H1 (cell line): ENCODE measurements around the gene IFNA2. TPM values are rescaled to one million over a fixed set of nuclear protein-coding genes. Genes with fewer than 3 reads are reported as not detected.

Experiments used
- CTCF ChIA-PET: fragments of 300-600 bp; sonication (Branson Sonifier 250); formaldehyde crosslinking; loops from one replicate; lab custom pipeline; 2021; ENCODE audit not compliant: partially characterized antibody; lab: Charles Lee
- POLR2A ChIA-PET: fragments of 300-600 bp; sonication (Branson Sonifier 250); formaldehyde crosslinking; loops from one replicate; lab custom pipeline; 2021; ENCODE audit warnings: inconsistent platforms; ENCODE audit not compliant: partially characterized antibody; lab: Charles Lee
- DNase-seq, 2 experiments: peaks; one replicate each; pipeline versions ENCODE4 v3.0.0 to v3.0.0-alpha.2; 2010 to 2022; ENCODE audit warnings: low spot score in 2 of 2, low read depth in 1 of 2, mixed read lengths in 1 of 2
- FAIRE-seq: peaks from 2 replicates; lab custom pipeline; 2011; peaks lifted over from hg19 to GRCh38; lab: Jason Lieb, UNC
- H2AFZ ChIP-seq: 2 replicates; pipeline ENCODE4 v1.8.1; 2012; ENCODE audit warnings: low read length, inconsistent platforms
- H2AK5ac ChIP-seq: 2 replicates; pipeline ENCODE4 v1.6.1; 2013; ENCODE audit warnings: low read depth, low read length
- H2BK120ac ChIP-seq: replicated peaks from 2 replicates; pipeline ENCODE3; 2013; ENCODE audit warnings: low read depth, low read length, inconsistent platforms
- H2BK12ac ChIP-seq: 2 replicates; pipeline ENCODE4 v1.6.1; 2013; ENCODE audit warnings: low read depth, low read length
- H2BK15ac ChIP-seq: 2 replicates; pipeline ENCODE4 v1.6.1; 2013; ENCODE audit warnings: low read length
- H2BK20ac ChIP-seq: 2 replicates; pipeline ENCODE4 v1.6.1; 2013; ENCODE audit warnings: low read length
- H2BK5ac ChIP-seq: 2 replicates; pipeline ENCODE4 v1.6.1; 2013; ENCODE audit warnings: low read depth, low read length
- H3K14ac ChIP-seq: 2 replicates; pipeline ENCODE4 v1.6.1; 2013; ENCODE audit warnings: inconsistent platforms; ENCODE audit not compliant: insufficient read length
- H3K18ac ChIP-seq: 2 replicates; pipeline ENCODE4 v1.6.1; 2013; ENCODE audit warnings: low read length; ENCODE audit errors: extremely low read depth
- H3K23ac ChIP-seq: 2 replicates; pipeline ENCODE4 v1.6.1; 2013; ENCODE audit warnings: inconsistent platforms; ENCODE audit not compliant: insufficient read length
- H3K23me2 ChIP-seq: 2 replicates; pipeline ENCODE4 v1.6.1; 2013; ENCODE audit warnings: low read depth, low read length
- H3K27ac ChIP-seq: 2 replicates; pipeline ENCODE4 v1.6.1; 2011; ENCODE audit warnings: low read depth, low read length, inconsistent platforms
- H3K27me3 ChIP-seq, 4 experiments: replicated peaks in 1 of 4; 1 replicate in 1 of 4; 2 replicates in 3 of 4; pipeline versions ENCODE4 v1.6.1 to v1.8.1; 2011 to 2013; ENCODE audit warnings: low read length in 3 of 4, mild to moderate bottlenecking in 3 of 4, inconsistent platforms in 2 of 4, mixed read lengths in 2 of 4, moderate library complexity in 1 of 4; ENCODE audit not compliant: control insufficient read depth in 3 of 4, insufficient read depth in 3 of 4; ENCODE audit errors: extremely low read depth in 1 of 4
- H3K36me3 ChIP-seq, 4 experiments: 2 replicates each; pipeline versions ENCODE4 v1.6.1 to v1.8.1; 2011 to 2013; ENCODE audit warnings: mild to moderate bottlenecking in 4 of 4, low read length in 3 of 4, moderate library complexity in 2 of 4, control low read depth in 1 of 4, inconsistent platforms in 1 of 4; ENCODE audit not compliant: insufficient read depth in 4 of 4, control insufficient read depth in 2 of 4
- H3K4ac ChIP-seq: replicated peaks from 2 replicates; pipeline ENCODE3; 2013; ENCODE audit warnings: low read length, low read depth, mixed read lengths, inconsistent platforms; ENCODE audit not compliant: insufficient read length
- H3K4me1 ChIP-seq, 4 experiments: replicated peaks in 1 of 4; 1 replicate in 1 of 4; 2 replicates in 3 of 4; pipeline versions ENCODE4 v1.6.1 to v1.8.1; 2011 to 2013; ENCODE audit warnings: low read length in 3 of 4, inconsistent platforms in 2 of 4, mixed read lengths in 1 of 4; ENCODE audit not compliant: insufficient read depth in 4 of 4, control insufficient read depth in 3 of 4
- H3K4me2 ChIP-seq, 2 experiments: 2 replicates each; pipeline versions ENCODE4 v1.6.1 to v1.8.1; 2011 to 2013; ENCODE audit warnings: low read depth in 2 of 2, low read length in 2 of 2, control low read depth in 1 of 2, inconsistent platforms in 1 of 2, mild to moderate bottlenecking in 1 of 2; ENCODE audit not compliant: insufficient read depth in 1 of 2
- H3K4me3 ChIP-seq, 4 experiments: fragments of 200-600, 300-600 bp in 1 of 4; sonication (generic), shearing (Covaris generic), sonication (Bioruptor Twin) in 1 of 4; 2 replicates each; pipeline versions ENCODE4 v1.5.1 to v1.8.1; 2011 to 2016; ENCODE audit warnings: low read length in 4 of 4, low read depth in 3 of 4, control low read depth in 2 of 4, inconsistent platforms in 2 of 4, mild to moderate bottlenecking in 2 of 4, mixed read lengths in 1 of 4, moderate library complexity in 1 of 4; ENCODE audit not compliant: insufficient read depth in 2 of 4; ENCODE audit errors: extremely low read depth in 1 of 4
- H3K56ac ChIP-seq: replicated peaks from 2 replicates; pipeline ENCODE3; 2013; ENCODE audit warnings: low read depth, mild to moderate bottlenecking, mixed read lengths, low read length, inconsistent platforms; ENCODE audit not compliant: insufficient read length
- H3K79me1 ChIP-seq: 2 replicates; pipeline ENCODE4 v1.6.1; 2013; ENCODE audit warnings: low read depth, low read length, control low read depth
- H3K79me2 ChIP-seq, 2 experiments: 2 replicates each; pipeline versions ENCODE4 v1.6.1 to v1.8.1; 2012 to 2013; ENCODE audit warnings: low read length in 2 of 2, mild to moderate bottlenecking in 2 of 2, inconsistent platforms in 1 of 2; ENCODE audit not compliant: insufficient read depth in 2 of 2, control insufficient read depth in 1 of 2
- H3K9ac ChIP-seq, 4 experiments: replicated peaks in 1 of 4; 1 replicate in 1 of 4; 2 replicates in 3 of 4; pipeline versions ENCODE4 v1.6.1 to v1.8.1; 2011 to 2013; ENCODE audit warnings: low read depth in 3 of 4, low read length in 3 of 4, control low read depth in 2 of 4, mild to moderate bottlenecking in 2 of 4, moderate library complexity in 2 of 4, inconsistent platforms in 1 of 4; ENCODE audit errors: extremely low read depth in 1 of 4
- H3K9me3 ChIP-seq, 2 experiments: 2 replicates each; pipeline versions ENCODE4 v1.6.1 to v1.8.1; 2012 to 2013; ENCODE audit warnings: mild to moderate bottlenecking in 2 of 2, moderate library complexity in 2 of 2, control low read depth in 1 of 2, inconsistent platforms in 1 of 2, low read depth in 1 of 2, low read length in 1 of 2, mixed read lengths in 1 of 2; ENCODE audit not compliant: insufficient read depth in 2 of 2
- H4K20me1 ChIP-seq, 2 experiments: replicated peaks in 1 of 2; 2 replicates each; pipeline versions ENCODE3 to v1.8.1; 2011 to 2013; ENCODE audit warnings: inconsistent platforms in 2 of 2, low read length in 2 of 2, mild to moderate bottlenecking in 1 of 2; ENCODE audit not compliant: insufficient read depth in 2 of 2, control insufficient read depth in 1 of 2
- H4K5ac ChIP-seq: 2 replicates; pipeline ENCODE4 v1.6.1; 2013; ENCODE audit warnings: low read length, low read depth, mixed read lengths, inconsistent platforms; ENCODE audit not compliant: insufficient read length
- H4K8ac ChIP-seq: 2 replicates; pipeline ENCODE4 v1.8.0; 2013; ENCODE audit warnings: mild to moderate bottlenecking, moderate library complexity, low read length, inconsistent platforms; ENCODE audit not compliant: insufficient read depth; ENCODE audit errors: extremely low read depth
- H4K91ac ChIP-seq: replicated peaks from 2 replicates; pipeline ENCODE3; 2013; ENCODE audit warnings: low read length, mixed read lengths, inconsistent platforms; ENCODE audit not compliant: insufficient read length
- CBX8 ChIP-seq: fragments of 300-800, 300-1000 bp; sonication (generic); IDR thresholded peaks from 2 replicates; pipeline ENCODE4 v1.7.1; 2016; ENCODE audit warnings: low read depth, low read length, borderline replicate concordance
- CREB1 ChIP-seq: IDR thresholded peaks from 2 replicates; pipeline ENCODE4 v1.6.1; 2012; ENCODE audit warnings: inconsistent platforms
- HDAC6 ChIP-seq: IDR thresholded peaks from one replicate; pipeline ENCODE4 v1.7.1; 2012; ENCODE audit warnings: low read depth, mild to moderate bottlenecking, inconsistent platforms, low read length, moderate library complexity
- KDM5A ChIP-seq: fragments of 200-600 bp; IDR thresholded peaks from 2 replicates; pipeline ENCODE4 v1.7.1; 2012; ENCODE audit warnings: mild to moderate bottlenecking, low read length, inconsistent platforms, mixed read lengths
- MAX ChIP-seq: IDR thresholded peaks from 2 replicates; pipeline ENCODE4 v1.6.1; 2012; ENCODE audit warnings: inconsistent platforms
- NRF1 ChIP-seq: IDR thresholded peaks from 2 replicates; pipeline ENCODE4 v1.6.1; 2011; ENCODE audit warnings: mild to moderate bottlenecking, low read depth, low read length, improper control_type of control experiment
- SP2 ChIP-seq: IDR thresholded peaks from 2 replicates; pipeline ENCODE4 v1.6.1; 2012; ENCODE audit warnings: mild to moderate bottlenecking, low read length, inconsistent platforms
- TBP ChIP-seq: IDR thresholded peaks from 2 replicates; pipeline ENCODE4 v1.6.1; 2011; ENCODE audit warnings: low read depth, low read length, improper control_type of control experiment
- USF2 ChIP-seq: IDR thresholded peaks from 2 replicates; pipeline ENCODE4 v1.6.1; 2011; ENCODE audit warnings: low read length, improper control_type of control experiment
- WGBS, 2 experiments: shearing (Covaris generic) in 1 of 2; methylation state at CpG; one replicate each; pipeline versions ENCODE4 v1.1.6 to v1.1.7; 2013 to 2015; ENCODE audit warnings: low lambda C conversion rate in 2 of 2, mixed read lengths in 2 of 2, inconsistent platforms in 1 of 2, low coverage in 1 of 2, missing lambda C conversion rate in 1 of 2; ENCODE audit not compliant: insufficient replicate concordance in 2 of 2, insufficient coverage in 1 of 2, insufficient read length in 1 of 2; ENCODE audit errors: extremely low coverage in 1 of 2, missing lambda C conversion rate in 1 of 2; 5-methylcytosine and 5-hydroxymethylcytosine counted together
- polyA plus RNA-seq, 7 experiments: library from polyadenylated mRNA; depleted of rRNA in 3 of 7; stranded (reverse) in 5 of 7; unstranded in 2 of 7; fragments of >200 nt in 5 of 7; fragments of 200-250 nt in 2 of 7; gene quantifications; 1 replicate in 5 of 7; 2 replicates in 1 of 7; 4 replicates in 1 of 7; pipeline versions ENCODE4 v1.2.1 to v1.2.3, GENCODE V29; 2011 to 2013; ENCODE audit warnings: missing spikeins in 2 of 7, mixed read lengths in 2 of 7
- total RNA-seq: library from RNA; stranded (reverse); fragmentation: NEBNext Ultra II Directional; extraction: Animal tissue kit (Norgen Biotek cat#: 25700); gene quantifications from 2 replicates; pipeline ENCODE4 v1.2.1, GENCODE V29; 2021

The IFNA2 gene
- total and polyA plus RNA-seq, 2 of the 8 experiments (the other 6 are each of a cell fraction or from before 2014, with no cell fraction given): not detected

- no peak for FAIRE-seq
- peak within 1 kb of the TSS; percentile 76 to 100 (median 90) for H3K4me3 ChIP-seq
- CTCF ChIA-PET: interaction anchor here (0.8 to 8.0 kb wide), 9 partner anchors 11 to 121 kb away, joined by 3 to 79 read pairs (median 4); no protein-coding TSS in a partner anchor
- TF ChIP-seq TBP: peak; percentile 65
- no peak for TF ChIP-seq CBX8
- 0 out of 2 replicates have a peak, but pooled peaks have one; percentile 19 for TF ChIP-seq MAX
- peak; percentile 41 for TF ChIP-seq NRF1
- TF ChIP-seq USF2: no peak
- TF ChIP-seq SP2: no peak
- TF ChIP-seq HDAC6: no peak
- TF ChIP-seq KDM5A: no peak
- no peak; the same call in 1 of the 2 replicates for TF ChIP-seq CREB1
These were observed 50.2 kb downstream of the IFNA2 start, which contains the start of gene KLHL9 for GRCh38 chr9:21334701-21335632. Gene KLHL9, minus strand, starts transcription at chr9:21335404. Its CDS starts 545 bp downstream, at chr9:21334859.

More at GRCh38 chr9:21334701-21335632, 50.2 kb downstream of the IFNA2 start, which contains the start of gene KLHL9:
- H3K27ac ChIP-seq: peak within 1 kb of the TSS; percentile 81
- no peak within 1 kb of the TSS; the same call in 1 of the 2 replicates for H2BK15ac ChIP-seq
- H3K4ac ChIP-seq: no peak within 1 kb of the TSS
- H3K4me1 ChIP-seq: peaks cover 0 to 5% (median 0%) of the 10 kb centered on the region in 4 experiments; a peak in 2 of 7 replicates
- peak within 1 kb of the TSS; percentile 81 to 92 for H3K4me2 ChIP-seq
- no peak within 1 kb of the TSS for H2BK120ac ChIP-seq
- no peaks in the 10 kb centered on the region for H3K9me3 ChIP-seq
- H3K23me2 ChIP-seq: peaks cover 4% of the 10 kb centered on the region
- peak within 1 kb of the TSS; percentile 92 for H4K5ac ChIP-seq
- H4K8ac ChIP-seq: peak within 1 kb of the TSS; percentile 99
- peaks cover 0 to 11% (median 0%) of the 10 kb centered on the region in 4 experiments; a peak in 2 of 8 replicates for H3K36me3 ChIP-seq
- H3K9ac ChIP-seq: peak within 1 kb of the TSS; percentile 77 to 99 (median 95)
- POLR2A ChIA-PET: interaction anchor here (1.1 to 1.3 kb wide), 2 partner anchors 61 to 68 kb away, joined by 3 read pairs; no protein-coding TSS in a partner anchor
- no peaks in the 10 kb centered on the region; the same call in none of the 2 replicates for H3K79me1 ChIP-seq
- H2BK20ac ChIP-seq: no peak within 1 kb of the TSS
- H3K56ac ChIP-seq: peak within 1 kb of the TSS; percentile 70
- peaks cover 8 to 49% of the 10 kb centered on the region in 2 experiments for H3K79me2 ChIP-seq
- H2BK5ac ChIP-seq: peak within 1 kb of the TSS; percentile 79
- H3K14ac ChIP-seq: peak within 1 kb of the TSS; percentile 87
- H2AFZ ChIP-seq: peak within 1 kb of the TSS; percentile 100
- peak; percentile 63 to 88 for DNase-seq
- H2AK5ac ChIP-seq: no peak within 1 kb of the TSS
- H4K20me1 ChIP-seq: peaks cover 4 to 10% of the 10 kb centered on the region in 2 experiments
- peak within 1 kb of the TSS; percentile 79; the same call in 1 of the 2 replicates for H3K18ac ChIP-seq
- H3K23ac ChIP-seq: peak within 1 kb of the TSS; percentile 71
- peak within 1 kb of the TSS; percentile 6 for H4K91ac ChIP-seq
- H2BK12ac ChIP-seq: no peak within 1 kb of the TSS
- H3K27me3 ChIP-seq: no peaks in the 10 kb centered on the region
- WGBS, 2 experiments: 3% methylated on average over 50 of the region's 55 CpGs; no CpG with 5 or more reads in 1 of the 2 experiments
